Activated gamma-delta T cell treated with Interleukin-2 at 50 U/mL for 16 hours (primary cell): ENCODE data around the gene CFAP119.

Experiments
- DNase-seq: peaks from one replicate; pipeline ENCODE4 v3.0.0-alpha.2; 2020

Gene CFAP119

DNA sequence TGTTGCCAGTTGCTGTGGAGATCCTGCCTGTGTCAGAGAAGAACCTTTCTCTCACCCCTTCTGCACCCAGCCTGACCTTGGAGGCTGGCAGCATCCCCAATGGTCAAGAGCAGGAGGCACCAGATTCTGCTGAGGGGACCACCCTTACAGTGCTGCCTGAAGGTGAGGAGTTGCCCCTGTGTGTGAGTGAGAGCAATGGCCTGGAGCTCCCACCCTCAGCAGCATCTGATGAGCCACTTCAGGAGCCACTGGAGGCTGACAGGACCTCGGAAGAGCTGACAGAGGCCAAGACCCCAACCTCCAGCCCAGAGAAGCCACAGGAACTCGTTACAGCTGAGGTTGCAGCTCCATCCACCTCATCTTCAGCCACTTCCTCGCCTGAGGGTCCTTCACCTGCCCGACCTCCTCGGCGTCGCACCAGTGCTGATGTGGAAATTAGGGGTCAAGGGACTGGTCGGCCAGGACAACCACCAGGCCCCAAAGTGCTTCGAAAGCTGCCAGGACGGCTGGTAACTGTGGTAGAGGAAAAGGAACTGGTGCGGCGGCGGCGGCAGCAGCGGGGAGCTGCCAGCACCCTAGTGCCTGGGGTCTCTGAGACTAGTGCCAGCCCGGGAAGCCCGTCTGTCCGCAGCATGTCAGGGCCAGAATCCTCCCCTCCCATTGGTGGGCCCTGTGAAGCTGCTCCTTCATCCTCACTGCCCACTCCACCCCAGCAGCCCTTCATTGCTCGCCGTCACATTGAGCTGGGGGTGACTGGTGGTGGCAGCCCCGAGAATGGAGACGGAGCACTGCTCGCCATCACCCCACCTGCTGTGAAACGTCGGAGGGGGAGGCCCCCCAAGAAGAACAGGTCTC lies 23.8 kb downstream of the CFAP119 start:
- no peak for DNase-seq

- DNase-seq, result no peak
Observed at GRCh38 chr16:30736995-30737793, 24.7 kb downstream of the CFAP119 start.

GRCh38 chr16:30731411-30731810 lies 30.5 kb downstream of the CFAP119 start:
- DNase-seq, result no peak

DNA sequence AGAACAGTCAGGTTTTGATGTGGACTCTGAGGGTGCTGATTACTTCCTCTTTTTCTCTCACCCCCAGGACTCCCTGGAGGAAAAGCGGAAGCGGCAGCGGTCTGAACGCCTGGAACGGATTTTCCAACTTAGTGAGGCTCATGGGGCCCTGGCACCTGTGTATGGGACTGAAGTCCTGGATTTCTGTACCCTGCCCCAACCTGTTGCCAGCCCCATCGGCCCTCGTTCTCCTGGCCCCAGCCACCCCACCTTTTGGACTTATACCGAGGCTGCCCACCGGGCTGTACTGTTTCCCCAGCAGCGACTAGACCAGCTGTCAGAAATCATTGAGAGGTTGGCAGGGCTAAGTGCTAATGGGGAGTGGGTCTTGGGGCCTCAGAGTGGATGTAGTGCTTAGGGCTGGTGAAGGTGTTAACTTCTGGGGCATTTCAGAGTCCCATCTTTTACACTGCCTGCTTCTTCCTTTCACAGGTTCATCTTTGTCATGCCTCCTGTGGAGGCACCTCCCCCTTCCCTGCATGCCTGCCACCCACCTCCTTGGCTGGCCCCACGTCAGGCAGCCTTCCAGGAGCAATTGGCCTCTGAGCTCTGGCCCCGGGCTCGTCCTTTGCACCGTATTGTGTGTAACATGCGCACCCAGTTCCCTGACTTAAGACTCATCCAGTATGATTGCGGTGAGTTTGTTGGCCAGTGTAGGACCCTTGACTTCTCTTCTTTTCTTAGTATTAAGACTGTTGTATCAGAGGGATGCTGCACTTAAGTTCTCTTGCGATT lies 32.8 kb downstream of the CFAP119 start:
- DNase-seq, result no peak

DNA sequence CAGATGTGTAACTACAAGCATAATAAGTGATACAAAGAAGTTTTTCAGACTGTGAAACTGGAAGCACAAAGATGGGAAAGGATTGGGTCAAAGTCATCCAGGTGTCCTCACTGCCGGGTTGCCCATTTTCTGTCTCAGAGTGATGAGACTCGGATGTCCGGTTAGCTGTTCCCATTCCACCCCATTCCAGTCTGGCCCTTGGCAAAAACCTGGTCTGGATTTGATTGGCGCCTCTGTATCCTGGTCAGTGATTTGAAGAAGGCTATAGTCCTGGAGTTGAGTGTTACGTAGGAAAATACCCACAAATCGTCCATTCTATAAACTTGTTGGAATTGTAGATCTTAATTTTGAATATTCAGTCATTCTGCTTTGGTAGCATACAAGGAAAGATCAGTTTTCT lies 33.5 kb downstream of the CFAP119 start:
- DNase-seq, result no peak

- no peak for DNase-seq
Observed at GRCh38 chr16:30725418-30725792, 36.5 kb downstream of the CFAP119 start.

GRCh38 chr16:30724641-30725417 lies 37.0 kb downstream of the CFAP119 start:
- DNase-seq, result no peak

DNA sequence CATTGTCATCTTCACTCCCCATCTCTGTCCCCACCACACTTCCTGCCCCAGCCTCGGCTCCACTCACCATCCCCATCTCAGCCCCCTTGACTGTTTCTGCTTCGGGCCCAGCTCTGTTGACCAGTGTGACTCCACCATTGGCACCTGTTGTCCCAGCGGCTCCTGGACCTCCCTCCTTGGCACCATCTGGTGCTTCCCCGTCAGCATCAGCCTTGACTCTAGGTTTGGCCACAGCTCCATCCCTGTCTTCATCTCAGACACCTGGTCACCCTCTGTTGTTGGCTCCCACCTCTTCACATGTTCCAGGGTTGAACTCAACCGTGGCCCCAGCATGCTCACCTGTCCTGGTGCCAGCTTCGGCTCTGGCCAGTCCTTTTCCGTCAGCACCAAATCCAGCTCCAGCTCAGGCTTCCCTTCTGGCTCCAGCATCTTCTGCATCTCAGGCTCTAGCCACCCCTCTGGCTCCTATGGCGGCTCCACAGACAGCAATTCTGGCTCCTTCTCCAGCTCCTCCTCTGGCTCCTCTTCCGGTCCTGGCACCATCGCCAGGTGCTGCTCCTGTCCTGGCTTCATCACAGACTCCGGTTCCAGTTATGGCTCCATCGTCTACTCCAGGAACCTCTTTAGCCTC lies 38.0 kb downstream of the CFAP119 start:
- DNase-seq, result no peak

- no peak for DNase-seq
Observed at GRCh38 chr16:30722916-30723315, 38.9 kb downstream of the CFAP119 start.

DNA sequence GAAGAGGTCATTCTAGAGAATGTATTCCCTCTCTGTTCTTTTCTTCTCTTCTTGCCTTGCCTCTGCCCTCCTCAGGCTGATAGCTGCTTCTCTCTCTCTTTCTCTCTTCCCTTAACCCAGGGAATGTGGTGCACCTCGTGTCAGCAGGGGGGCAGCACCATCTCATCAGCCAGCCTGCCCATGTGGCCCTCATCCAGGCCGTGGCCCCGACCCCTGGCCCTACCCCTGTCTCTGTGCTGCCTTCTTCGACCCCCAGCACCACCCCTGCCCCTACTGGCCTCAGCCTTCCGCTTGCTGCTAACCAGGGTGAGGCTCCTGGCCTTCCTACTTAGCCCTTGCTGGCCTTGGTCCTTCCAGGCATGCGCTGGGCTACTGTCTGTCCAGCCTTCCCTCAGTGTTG lies 39.4 kb downstream of the CFAP119 start:
- DNase-seq, result no peak

DNA sequence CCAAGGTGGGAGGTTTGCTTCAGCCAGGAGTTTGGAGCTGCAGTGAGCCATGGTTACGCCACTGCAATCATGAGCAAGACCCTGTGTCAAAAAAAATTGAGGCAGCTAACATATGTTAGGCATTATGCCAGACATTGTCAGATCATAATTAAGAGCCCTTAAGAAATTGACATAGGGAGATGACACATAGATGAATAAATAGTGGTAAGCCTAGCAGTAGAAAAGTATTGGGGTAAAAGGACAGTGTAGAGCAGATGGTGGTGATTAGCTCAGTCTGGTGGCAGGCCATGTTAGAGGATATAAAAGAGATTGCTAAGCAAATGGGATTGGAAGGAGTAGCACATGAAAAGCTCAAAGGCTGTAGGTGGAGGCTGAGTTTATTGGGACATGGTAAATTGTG lies 40.3 kb downstream of the CFAP119 start:
- DNase-seq, result no peak

DNA sequence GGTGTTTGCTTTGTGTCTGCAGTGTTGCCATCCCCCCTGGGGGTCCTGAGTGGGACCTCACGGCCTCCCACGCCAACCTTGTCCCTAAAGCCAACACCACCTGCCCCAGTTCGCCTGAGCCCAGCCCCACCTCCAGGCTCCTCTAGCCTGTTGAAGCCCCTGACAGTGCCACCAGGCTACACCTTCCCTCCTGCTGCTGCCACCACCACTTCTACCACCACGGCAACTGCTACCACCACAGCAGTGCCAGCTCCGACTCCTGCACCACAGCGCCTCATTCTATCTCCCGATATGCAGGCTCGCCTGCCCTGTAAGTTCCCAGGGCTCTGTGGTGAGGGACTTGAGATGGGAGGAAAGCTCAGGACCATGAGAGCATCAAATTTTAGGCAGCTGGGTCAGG lies 40.7 kb downstream of the CFAP119 start:
- DNase-seq, result no peak

DNA sequence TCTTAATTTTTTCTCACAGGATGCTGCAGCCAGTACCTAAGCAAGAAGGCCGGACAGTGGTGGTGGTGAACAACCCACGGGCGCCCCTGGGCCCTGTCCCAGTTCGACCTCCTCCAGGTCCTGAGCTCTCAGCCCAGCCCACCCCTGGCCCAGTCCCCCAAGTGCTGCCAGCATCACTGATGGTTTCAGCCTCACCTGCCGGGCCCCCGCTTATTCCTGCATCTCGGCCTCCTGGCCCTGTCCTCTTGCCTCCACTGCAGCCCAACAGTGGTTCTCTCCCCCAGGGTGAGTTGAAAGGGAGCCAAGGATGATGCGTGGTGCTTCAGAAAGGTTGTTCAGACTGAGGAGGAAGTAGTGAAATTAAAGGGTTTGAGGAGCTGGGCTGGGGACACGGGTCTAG lies 41.2 kb downstream of the CFAP119 start:
- no peak for DNase-seq

DNA sequence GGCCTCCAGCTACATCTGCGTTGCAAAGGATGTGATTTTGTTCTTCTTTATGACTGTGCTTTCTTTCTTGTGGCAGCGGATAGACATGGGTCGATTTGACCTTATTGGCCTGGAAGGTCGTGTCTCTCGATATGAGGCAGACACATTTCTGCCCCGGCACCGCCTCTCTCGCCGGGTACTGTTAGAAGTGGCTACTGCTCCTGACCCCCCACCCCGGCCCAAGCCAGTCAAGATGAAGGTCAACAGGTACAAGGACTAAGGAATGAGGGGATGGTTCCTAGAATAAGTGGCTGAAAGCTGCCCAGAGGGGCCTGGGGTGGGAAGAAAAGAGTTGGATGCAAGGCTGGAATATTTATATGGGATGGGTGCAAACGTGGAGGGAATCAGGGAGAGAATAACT lies 41.8 kb downstream of the CFAP119 start:
- DNase-seq, result no peak

DNA sequence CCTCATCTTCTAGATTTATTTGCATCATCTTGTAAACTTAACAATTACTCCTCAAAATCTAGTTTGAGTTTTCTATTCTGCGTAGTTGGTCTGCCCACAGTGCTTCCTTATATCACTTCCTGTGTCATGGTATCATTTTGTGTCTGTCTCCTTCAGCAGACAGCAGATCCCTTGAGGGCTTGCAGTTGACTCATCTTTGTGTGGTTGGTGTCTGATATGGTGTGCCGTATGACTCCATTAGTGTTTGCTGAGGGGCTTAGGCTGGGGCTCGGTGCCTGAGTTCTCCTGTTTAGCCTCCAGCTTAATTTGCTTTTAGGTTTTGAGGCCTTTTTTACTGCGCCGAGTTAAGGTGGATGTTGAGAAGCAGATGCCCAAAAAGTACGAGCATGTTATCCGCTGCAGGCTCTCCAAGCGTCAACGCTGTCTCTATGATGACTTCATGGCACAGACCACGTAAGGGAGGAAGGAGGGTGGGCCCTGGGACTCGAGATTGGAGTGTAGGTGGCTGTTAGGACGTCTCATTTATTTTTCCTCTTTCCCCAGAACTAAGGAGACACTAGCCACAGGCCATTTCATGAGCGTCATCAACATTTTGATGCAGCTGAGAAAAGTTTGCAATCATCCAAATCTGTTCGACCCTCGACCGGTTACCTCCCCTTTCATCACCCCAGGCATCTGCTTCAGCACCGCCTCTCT lies 46.0 kb downstream of the CFAP119 start:
- DNase-seq, result peak; percentile 42

- DNase-seq, result no peak
Observed at GRCh38 chr16:30711712-30712111, 50.1 kb downstream of the CFAP119 start.

GRCh38 chr16:30710971-30711370 lies 50.9 kb downstream of the CFAP119 start:
- DNase-seq, result no peak
